Measurements from ENCODE around the gene DYNLT4.
A peak's percentile ranks its signal among the peaks of the same experiment; 100 is the strongest.

DNA sequence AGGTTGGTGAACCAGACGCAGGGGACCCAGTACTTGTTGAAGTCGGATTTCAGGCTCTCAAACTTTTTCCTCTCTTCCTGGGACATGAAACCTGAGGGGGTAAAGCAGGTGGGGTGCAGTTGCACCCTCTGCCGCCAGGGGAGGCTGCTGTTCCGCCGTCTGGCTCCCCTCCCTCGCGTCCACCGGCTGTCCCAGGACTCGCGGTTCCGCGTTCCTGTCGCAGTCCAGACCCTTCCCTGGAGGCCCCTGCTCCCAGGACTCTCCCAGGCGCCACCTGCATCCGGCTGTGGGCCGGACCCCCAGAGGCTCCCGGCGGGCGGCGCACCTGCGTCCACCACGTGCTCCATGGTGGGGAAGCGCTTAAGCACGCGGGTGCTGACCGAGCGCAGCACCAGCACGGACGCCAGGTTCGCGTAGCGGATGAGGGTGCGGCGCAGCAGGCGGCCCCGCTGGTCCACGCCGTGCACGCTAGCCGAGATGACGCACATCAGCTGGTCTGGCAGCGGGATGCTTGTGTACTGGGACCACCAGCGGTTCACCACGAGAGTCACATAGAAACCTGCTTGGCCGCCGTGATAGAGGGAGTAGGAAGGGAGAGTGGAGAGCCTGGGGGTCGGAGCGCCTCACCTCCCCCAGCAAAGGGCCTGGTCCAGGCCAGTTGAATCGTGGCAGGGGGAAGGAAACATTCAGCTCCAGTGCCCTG, 20.9 kb downstream of the DYNLT4 start:
- TF ChIP-seq, protein P1, sequence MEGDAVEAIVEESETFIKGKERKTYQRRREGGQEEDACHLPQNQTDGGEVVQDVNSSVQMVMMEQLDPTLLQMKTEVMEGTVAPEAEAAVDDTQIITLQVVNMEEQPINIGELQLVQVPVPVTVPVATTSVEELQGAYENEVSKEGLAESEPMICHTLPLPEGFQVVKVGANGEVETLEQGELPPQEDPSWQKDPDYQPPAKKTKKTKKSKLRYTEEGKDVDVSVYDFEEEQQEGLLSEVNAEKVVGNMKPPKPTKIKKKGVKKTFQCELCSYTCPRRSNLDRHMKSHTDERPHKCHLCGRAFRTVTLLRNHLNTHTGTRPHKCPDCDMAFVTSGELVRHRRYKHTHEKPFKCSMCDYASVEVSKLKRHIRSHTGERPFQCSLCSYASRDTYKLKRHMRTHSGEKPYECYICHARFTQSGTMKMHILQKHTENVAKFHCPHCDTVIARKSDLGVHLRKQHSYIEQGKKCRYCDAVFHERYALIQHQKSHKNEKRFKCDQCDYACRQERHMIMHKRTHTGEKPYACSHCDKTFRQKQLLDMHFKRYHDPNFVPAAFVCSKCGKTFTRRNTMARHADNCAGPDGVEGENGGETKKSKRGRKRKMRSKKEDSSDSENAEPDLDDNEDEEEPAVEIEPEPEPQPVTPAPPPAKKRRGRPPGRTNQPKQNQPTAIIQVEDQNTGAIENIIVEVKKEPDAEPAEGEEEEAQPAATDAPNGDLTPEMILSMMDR (optimal IDR thresholded peaks at IDR 0.05 in 1 of 3, IDR thresholded peaks at IDR 0.05 in 1 of 3, conservative IDR thresholded peaks at IDR 0.05 in 1 of 3; ENCODE audit: extremely low read depth in 1 of 3, insufficient read depth in 2 of 3, low read length in 3 of 3) = peak; percentile 99 to 100 (median 99)
- no peak for TF ChIP-seq EZH2 (IDR thresholded peaks at IDR 0.05; ENCODE audit: low read length)
